SU-DHL-6 (cell line): ENCODE results near the gene SLC19A1.

Experiments used
- H2AFZ ChIP-seq: fragments of 200-600 bp; sonication (generic); 2 replicates; pipeline ENCODE4 v1.6.1; 2014; ENCODE audit warnings: low read depth, mild to moderate bottlenecking, moderate library complexity, mixed read lengths, antibody characterized with exemption, low read length; ENCODE audit not compliant: severe bottlenecking
- H3F3A ChIP-seq: fragments of 200-600 bp; shearing (Covaris generic); 2 replicates; pipeline ENCODE4 v1.6.0; 2016; ENCODE audit warnings: antibody characterized with exemption, mild to moderate bottlenecking; ENCODE audit not compliant: insufficient read depth
- H3K27ac ChIP-seq: fragments of 200-600 bp; sonication (generic); 2 replicates; pipeline ENCODE4 v1.5.1; 2016; ENCODE audit warnings: low read depth, mild to moderate bottlenecking, low read length, moderate library complexity, mixed read lengths
- H3K27me3 ChIP-seq: fragments of 200-600 bp; sonication (generic), shearing (Covaris generic); 2 replicates; pipeline ENCODE4 v1.6.0; 2014; ENCODE audit warnings: mild to moderate bottlenecking, low read length
- H3K36me3 ChIP-seq: fragments of 200-600 bp; sonication (generic); 2 replicates; pipeline ENCODE4 v1.6.1; 2014; ENCODE audit warnings: mild to moderate bottlenecking, low read length, mixed read lengths
- H3K4me2 ChIP-seq: fragments of 300-600, 200-600 bp; shearing (Covaris generic), sonication (generic); 2 replicates; pipeline ENCODE4 v1.6.0; 2014; ENCODE audit warnings: low read length, low read depth, mild to moderate bottlenecking; ENCODE audit not compliant: poor library complexity, severe bottlenecking
- H3K4me3 ChIP-seq: fragments of 200-600 bp; sonication (generic); 2 replicates; pipeline ENCODE4 v1.5.1; 2014; ENCODE audit warnings: antibody characterized with exemption, low read length, mild to moderate bottlenecking, mixed read lengths; ENCODE audit not compliant: insufficient read depth, poor library complexity, severe bottlenecking
- H3K79me2 ChIP-seq: fragments of 200-600 bp; sonication (generic); 2 replicates; pipeline ENCODE4 v1.6.1; 2014; ENCODE audit warnings: mild to moderate bottlenecking, low read length, moderate library complexity; ENCODE audit not compliant: insufficient read depth
- H3K9ac ChIP-seq: fragments of 200-600 bp; sonication (generic); 2 replicates; pipeline ENCODE4 v1.7.0; 2014; ENCODE audit warnings: mild to moderate bottlenecking, low read length
- H3K9me2 ChIP-seq: fragments of 200-600 bp; sonication (generic); replicated peaks from 2 replicates; pipeline ENCODE4 v1.6.1; 2014; ENCODE audit warnings: low read length; ENCODE audit not compliant: insufficient read depth
- H3K9me3 ChIP-seq: fragments of 200-600 bp; sonication (generic); 2 replicates; pipeline ENCODE4 v1.6.1; 2014; ENCODE audit warnings: low read length, mixed read lengths; ENCODE audit not compliant: insufficient read depth
- H4K20me1 ChIP-seq: fragments of 200-600 bp; sonication (generic); 2 replicates; pipeline ENCODE4 v1.6.1; 2014; ENCODE audit warnings: low read depth, mild to moderate bottlenecking, antibody characterized with exemption, low read length, moderate library complexity, mixed read lengths
- CTCF ChIP-seq: fragments of 200-600 bp; sonication (generic); IDR thresholded peaks from one replicate; pipeline ENCODE4 v1.5.1; 2017; ENCODE audit warnings: antibody characterized with exemption, mild to moderate bottlenecking, low read length, moderate library complexity; ENCODE audit not compliant: insufficient read depth, poor library complexity, severe bottlenecking
- EZH2phosphoT487 ChIP-seq: fragments of 200-600 bp; sonication (generic), shearing (Covaris generic); conservative IDR thresholded peaks from 2 replicates; pipeline ENCODE4 v1.6.1; 2018; ENCODE audit warnings: mild to moderate bottlenecking, antibody characterized with exemption, low read length, moderate library complexity, mixed read lengths

SLC19A1 gene

GRCh38 chr21:45588086-45588825 is 46.0 kb upstream of the SLC19A1 start:
- H4K20me1 ChIP-seq, result no peaks in the 10 kb centered on the region
- H3K27me3 ChIP-seq, result no peaks in the 10 kb centered on the region
- H3K9me2 ChIP-seq, result no peaks in the 10 kb centered on the region
- H2AFZ ChIP-seq, result no peak overlapping the region
- H3K9ac ChIP-seq, result no peak overlapping the region
- no peak overlapping the region for H3K27ac ChIP-seq
- no peak for TF ChIP-seq CTCF
- no peak for TF ChIP-seq EZH2phosphoT487
- H3K4me3 ChIP-seq, result no peak overlapping the region
- H3K9me3 ChIP-seq, result peaks cover 8% of the 10 kb centered on the region; the same call in 1 of the 2 replicates
- no peaks in the 10 kb centered on the region for H3F3A ChIP-seq
- no peak overlapping the region for H3K4me2 ChIP-seq
- no peaks in the 10 kb centered on the region for H3K36me3 ChIP-seq
- no peaks in the 10 kb centered on the region for H3K79me2 ChIP-seq

GRCh38 chr21:45586289-45586858 is 44.1 kb upstream of the SLC19A1 start:
- Histone ChIP-seq H3K36me3 (no peaks in the 10 kb centered on the region), H3F3A (no peaks in the 10 kb centered on the region), H3K9me3 (peaks cover 8% of the 10 kb centered on the region; the same call in 1 of the 2 replicates), H3K9ac (no peak overlapping the region), H3K79me2 (no peaks in the 10 kb centered on the region), H3K4me2 (no peak overlapping the region), H3K9me2 (no peaks in the 10 kb centered on the region), H3K27me3 (no peaks in the 10 kb centered on the region), H3K4me3 (no peak overlapping the region), H4K20me1 (no peaks in the 10 kb centered on the region), H3K27ac (no peak overlapping the region), H2AFZ (no peak overlapping the region)
- TF ChIP-seq EZH2phosphoT487 (no peak), CTCF (no peak)

GRCh38 chr21:45584786-45585185 is 42.5 kb upstream of the SLC19A1 start:
- no peaks in the 10 kb centered on the region for H3K27me3 ChIP-seq

More at GRCh38 chr21:45584786-45585185, 42.5 kb upstream of the SLC19A1 start:
- Histone ChIP-seq H3K27ac (no peak overlapping the region), H3K4me2 (no peak overlapping the region), H2AFZ (no peak overlapping the region), H3K9me2 (no peaks in the 10 kb centered on the region), H3F3A (no peaks in the 10 kb centered on the region), H4K20me1 (no peaks in the 10 kb centered on the region), H3K9ac (no peak overlapping the region), H3K4me3 (no peak overlapping the region), H3K79me2 (no peaks in the 10 kb centered on the region), H3K9me3 (peaks cover 8% of the 10 kb centered on the region; the same call in 1 of the 2 replicates), H3K36me3 (no peaks in the 10 kb centered on the region)
- TF ChIP-seq CTCF, result no peak
- TF ChIP-seq EZH2phosphoT487, result no peak
